NOMO-1 treated with dmso at 0.1 percent for 144 hours (cell line): Measurements from ENCODE around the gene D2HGDH.
A peak's percentile ranks its signal among the peaks of the same experiment; 100 is the strongest.
"Not testable (repeated sequence)": the region's sequence is repeated elsewhere in the genome, so short reads cannot be mapped to it uniquely, and the experiment has no call there.

Source experiments
- DNase-seq: peaks from one replicate; lab custom pipeline; 2025; ENCODE audit not compliant: unreplicated experiment; lab: John Stamatoyannopoulos, UW

D2HGDH gene

GRCh38 chr2:241748468-241749256 lies 14.2 kb downstream of the D2HGDH start:
- DNase-seq = no peak

- no peak for DNase-seq
Observed at GRCh38 chr2:241750076-241750840, 15.8 kb downstream of the D2HGDH start.

GRCh38 chr2:241751152-241751551 lies 16.7 kb downstream of the D2HGDH start:
- DNase-seq = no peak

GRCh38 chr2:241751776-241752175 lies 17.3 kb downstream of the D2HGDH start:
- no peak for DNase-seq

GRCh38 chr2:241752253-241752652 lies 17.8 kb downstream of the D2HGDH start:
- no peak for DNase-seq

GRCh38 chr2:241752689-241753276 lies 18.4 kb downstream of the D2HGDH start:
- no peak for DNase-seq

- no peak for DNase-seq
Observed at GRCh38 chr2:241753493-241753892, 19.1 kb downstream of the D2HGDH start.

GRCh38 chr2:241754042-241754441 lies 19.6 kb downstream of the D2HGDH start:
- DNase-seq = no peak

GRCh38 chr2:241755166-241755565 lies 20.7 kb downstream of the D2HGDH start:
- no peak for DNase-seq

- DNase-seq = no peak
Observed at GRCh38 chr2:241755777-241756176, 21.3 kb downstream of the D2HGDH start.

- DNase-seq = no peak
Observed at GRCh38 chr2:241759067-241759807, 24.8 kb downstream of the D2HGDH start.

GRCh38 chr2:241759893-241760292 lies 25.5 kb downstream of the D2HGDH start:
- DNase-seq = not testable (repeated sequence)

GRCh38 chr2:241760301-241760771 lies 25.9 kb downstream of the D2HGDH start:
- no peak for DNase-seq

GRCh38 chr2:241762321-241762932 lies 28.0 kb downstream of the D2HGDH start:
- DNase-seq = no peak

GRCh38 chr2:241762933-241763369 lies 28.5 kb downstream of the D2HGDH start:
- peak; percentile 20 for DNase-seq

- DNase-seq = no peak
Observed at GRCh38 chr2:241763551-241764274, 29.3 kb downstream of the D2HGDH start.

GRCh38 chr2:241764275-241765241 lies 30.1 kb downstream of the D2HGDH start:
- DNase-seq = no peak

GRCh38 chr2:241767464-241768250 lies 33.2 kb downstream of the D2HGDH start:
- DNase-seq = no peak
